Mammary epithelial cell (primary cell): ENCODE results near the gene HTR7.

Source experiments
- EZH2 ChIP-seq: IDR thresholded peaks from 2 replicates; pipeline ENCODE4 v1.6.1; 2012; ENCODE audit warnings: low read length, inconsistent platforms, borderline replicate concordance
- TF ChIP-seq, protein P1 (sequence below), 2 donors: IDR thresholded peaks in 1 of 2; conservative IDR thresholded peaks in 1 of 2; 2 replicates each; pipeline ENCODE4 v1.5.1; 2011 to 2012; ENCODE audit warnings: inconsistent platforms in 2 of 2, low read length in 2 of 2, mild to moderate bottlenecking in 2 of 2, control low read depth in 1 of 2, low read depth in 1 of 2; ENCODE audit not compliant: insufficient read depth in 1 of 2; ENCODE audit errors: extremely low read depth in 1 of 2

DNA sequence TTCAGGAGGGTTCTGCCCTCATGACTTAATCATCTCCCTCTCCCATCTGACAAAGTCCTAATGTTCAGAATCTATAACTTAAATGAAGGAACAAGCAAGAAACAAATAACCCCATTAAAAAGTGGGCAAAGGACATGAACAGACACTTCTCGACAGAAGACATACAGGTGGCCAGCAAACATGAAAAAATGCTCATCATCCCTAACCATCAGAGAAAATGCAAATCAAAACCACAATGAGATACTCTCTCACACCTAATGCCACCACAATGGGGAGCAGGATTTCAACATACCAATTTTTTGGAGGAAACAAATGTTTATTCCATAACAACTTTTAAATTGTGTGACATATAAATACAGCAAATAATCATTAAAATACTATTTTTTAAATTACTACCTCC is 3.0 kb upstream of the HTR7 start:
- TF ChIP-seq, protein P1, sequence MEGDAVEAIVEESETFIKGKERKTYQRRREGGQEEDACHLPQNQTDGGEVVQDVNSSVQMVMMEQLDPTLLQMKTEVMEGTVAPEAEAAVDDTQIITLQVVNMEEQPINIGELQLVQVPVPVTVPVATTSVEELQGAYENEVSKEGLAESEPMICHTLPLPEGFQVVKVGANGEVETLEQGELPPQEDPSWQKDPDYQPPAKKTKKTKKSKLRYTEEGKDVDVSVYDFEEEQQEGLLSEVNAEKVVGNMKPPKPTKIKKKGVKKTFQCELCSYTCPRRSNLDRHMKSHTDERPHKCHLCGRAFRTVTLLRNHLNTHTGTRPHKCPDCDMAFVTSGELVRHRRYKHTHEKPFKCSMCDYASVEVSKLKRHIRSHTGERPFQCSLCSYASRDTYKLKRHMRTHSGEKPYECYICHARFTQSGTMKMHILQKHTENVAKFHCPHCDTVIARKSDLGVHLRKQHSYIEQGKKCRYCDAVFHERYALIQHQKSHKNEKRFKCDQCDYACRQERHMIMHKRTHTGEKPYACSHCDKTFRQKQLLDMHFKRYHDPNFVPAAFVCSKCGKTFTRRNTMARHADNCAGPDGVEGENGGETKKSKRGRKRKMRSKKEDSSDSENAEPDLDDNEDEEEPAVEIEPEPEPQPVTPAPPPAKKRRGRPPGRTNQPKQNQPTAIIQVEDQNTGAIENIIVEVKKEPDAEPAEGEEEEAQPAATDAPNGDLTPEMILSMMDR (conservative IDR thresholded peaks at IDR 0.05 in 1 of 2, IDR thresholded peaks at IDR 0.05 in 1 of 2; ENCODE audit: extremely low read depth in 1 of 2, insufficient read depth in 1 of 2, low read depth in 1 of 2, low read length in 2 of 2), result no peak
- TF ChIP-seq EZH2, result no peak
